Sciatic nerve (tissue), 2 donors: ENCODE data around the gene LTBP3. TPM values are rescaled to one million over a fixed set of nuclear protein-coding genes. Genes with fewer than 3 reads are reported as not detected.

Source experiments
- ATAC-seq: fragments of 200-7000 bp; cut with Tn5 transposase; one replicate; pipeline ENCODE4 v1.9.1; 2020; ENCODE audit warnings: mild to moderate bottlenecking, moderate library complexity
- DNase-seq: peaks from one replicate; pipeline ENCODE4 v3.0.0-alpha.2; 2020; ENCODE audit warnings: low spot score
- intact Hi-C: fragments of 100-400 bp; cut with DNase I; formaldehyde crosslinking; loops from one replicate; pipeline ENCODE4 v1.14.2; 2022
- total RNA-seq: library from RNA; stranded (reverse); fragmentation: NEBNext Ultra II Directional; extraction: Animal tissue kit (Norgen Biotek cat#: 25700); gene quantifications from one replicate; pipeline ENCODE4 v1.2.1, GENCODE V29; 2021
- donor health status: DM: no; HTN: no; CAD: no.
- donor health status: DM: no; HTN: no; CAD: no.

Gene LTBP3
- total RNA-seq, result 306 TPM

GRCh38 chr11:65558002-65558929 lies at the start of gene LTBP3:
Gene LTBP3 (minus strand): TSS chr11:65558359. CDS start chr11:65557959, 400 bp downstream.
- intact Hi-C loops, result no loop called here
- ATAC-seq (peak; percentile 82), DNase-seq (peak; percentile 91)

GRCh38 chr11:65606876-65607613 lies 48.9 kb upstream of the LTBP3 start:
- peak; percentile 95 for DNase-seq
- intact Hi-C loops, result loop anchor here (5.0 kb wide), 1 partner anchor 35 kb away; the partner anchor contains the start of genes FAM89B and ZNRD2
- ATAC-seq, result peak; percentile 96

GRCh38 chr11:65604258-65604657 lies 46.1 kb upstream of the LTBP3 start:
- DNase-seq (no peak), ATAC-seq (no peak)
- intact Hi-C loops, result no loop called here

- ATAC-seq, result no peak
- no peak for DNase-seq
- intact Hi-C loops, result loop anchor here (10.0 kb wide), 2 partner anchors 55 to 225 kb away; no protein-coding TSS in a partner anchor
These were observed 41.7 kb upstream of the LTBP3 start for GRCh38 chr11:65599955-65600246.

GRCh38 chr11:65599216-65599954 lies 41.2 kb upstream of the LTBP3 start:
- no peak for ATAC-seq
- intact Hi-C loops, result loop anchor here (10.0 kb wide), 2 partner anchors 55 to 225 kb away; no protein-coding TSS in a partner anchor

GRCh38 chr11:65598258-65598699 lies 40.1 kb upstream of the LTBP3 start:
- ATAC-seq (no peak), DNase-seq (no peak)
- intact Hi-C loops, result loop anchor here (10.0 kb wide), 2 partner anchors 53 to 223 kb away; no protein-coding TSS in a partner anchor

More at GRCh38 chr11:65599216-65599954, 41.2 kb upstream of the LTBP3 start:
- DNase-seq, result no peak

GRCh38 chr11:65596520-65596919 lies 38.4 kb upstream of the LTBP3 start:
- intact Hi-C loops, result loop anchor here (10.0 kb wide), 2 partner anchors 52 to 222 kb away; no protein-coding TSS in a partner anchor
- ATAC-seq (no peak), DNase-seq (no peak)

- DNase-seq (no peak), ATAC-seq (no peak)
- intact Hi-C loops, result loop anchor here (10.0 kb wide), 2 partner anchors 51 to 221 kb away; no protein-coding TSS in a partner anchor
These were observed 37.6 kb upstream of the LTBP3 start, which contains the start of gene KCNK7 for GRCh38 chr11:65595543-65596281. Gene KCNK7 (minus strand): TSS chr11:65595800. CDS start chr11:65595772, 28 bp downstream.

GRCh38 chr11:65595131-65595530 lies 37.0 kb upstream of the LTBP3 start:
- ATAC-seq (no peak), DNase-seq (no peak)
- intact Hi-C loops, result loop anchor here (10.0 kb wide), 2 partner anchors 50 to 220 kb away; no protein-coding TSS in a partner anchor

- intact Hi-C loops, result loop anchor here (10.0 kb wide), 2 partner anchors 49 to 219 kb away; no protein-coding TSS in a partner anchor
These were observed 35.6 kb upstream of the LTBP3 start for GRCh38 chr11:65593518-65594414.

GRCh38 chr11:65592858-65593517 lies 34.8 kb upstream of the LTBP3 start:
- DNase-seq (no peak), ATAC-seq (no peak)
- intact Hi-C loops, result loop anchor here (10.0 kb wide), 2 partner anchors 48 to 218 kb away; no protein-coding TSS in a partner anchor

More at GRCh38 chr11:65593518-65594414, 35.6 kb upstream of the LTBP3 start:
- peak; percentile 50 for ATAC-seq
- DNase-seq, result peak; percentile 73

GRCh38 chr11:65591939-65592857 lies 34.0 kb upstream of the LTBP3 start:
- DNase-seq, result no peak
- ATAC-seq, result peak; percentile 51
- intact Hi-C loops, result loop anchor here (10.0 kb wide), 2 partner anchors 47 to 217 kb away; no protein-coding TSS in a partner anchor

GRCh38 chr11:65590240-65590738 lies 32.1 kb upstream of the LTBP3 start:
- intact Hi-C loops, result loop anchor here (10.0 kb wide), 2 partner anchors 45 to 215 kb away; no protein-coding TSS in a partner anchor
- peak; percentile 2 for ATAC-seq
- DNase-seq, result no peak

GRCh38 chr11:65589444-65590239 lies 31.5 kb upstream of the LTBP3 start:
- DNase-seq (no peak), ATAC-seq (peak; percentile 23)
- intact Hi-C loops, result loop anchor here (10.0 kb wide), 2 partner anchors 45 to 215 kb away; no protein-coding TSS in a partner anchor
